Measurements from ENCODE around the gene PDZD2.
A peak's percentile ranks its signal among the peaks of the same experiment; 100 is the strongest.

PDZD2 gene

GRCh38 chr5:31983851-31984250 is 344.9 kb downstream of the PDZD2 start:
- H3K4me3 ChIP-seq (ENCODE audit: control insufficient read depth, low read depth, low read length), result no peak overlapping the region
- peak; percentile 11 for DNase-seq (ENCODE audit: low read depth)
- no peak for TF ChIP-seq CTCF (IDR thresholded peaks at IDR 0.05; ENCODE audit: control insufficient read depth, insufficient read depth, low read depth, low read length, missing control alignments)

- TF ChIP-seq CTCF (IDR thresholded peaks at IDR 0.05; ENCODE audit: control insufficient read depth, insufficient read depth, low read depth, low read length, missing control alignments), result no peak
- no peak overlapping the region for H3K4me3 ChIP-seq (ENCODE audit: control insufficient read depth, low read depth, low read length)
- DNase-seq (ENCODE audit: low read depth), result no peak
Observed at GRCh38 chr5:31984691-31985090, 345.8 kb downstream of the PDZD2 start.

DNA sequence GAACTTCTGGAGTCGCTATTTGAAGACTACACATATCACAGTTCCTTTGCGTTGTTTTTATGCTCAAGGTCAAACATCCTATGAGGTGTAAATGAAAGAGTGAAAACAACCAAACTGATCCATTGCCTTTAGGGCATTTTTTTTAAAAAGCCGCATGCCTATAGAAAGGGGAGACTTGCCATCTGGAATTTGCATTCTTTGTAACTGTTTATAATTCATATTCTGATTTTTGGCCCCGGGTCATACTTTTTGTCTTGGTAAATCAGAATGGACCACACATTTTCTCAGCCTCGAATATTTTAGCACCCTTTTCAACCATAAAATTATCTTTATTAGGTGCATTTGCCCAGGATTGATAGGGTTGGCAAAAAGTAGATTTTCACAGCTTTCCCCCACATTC is 347.2 kb downstream of the PDZD2 start:
- H3K4me3 ChIP-seq (ENCODE audit: control insufficient read depth, low read depth, low read length), result no peak overlapping the region
- TF ChIP-seq CTCF (IDR thresholded peaks at IDR 0.05; ENCODE audit: control insufficient read depth, insufficient read depth, low read depth, low read length, missing control alignments), result no peak

GRCh38 chr5:31987985-31988710 is 349.2 kb downstream of the PDZD2 start:
- no peak for TF ChIP-seq CTCF (IDR thresholded peaks at IDR 0.05; ENCODE audit: control insufficient read depth, insufficient read depth, low read depth, low read length, missing control alignments)
- DNase-seq (ENCODE audit: low read depth), result peak; percentile 95
- no peak overlapping the region for H3K4me3 ChIP-seq (ENCODE audit: control insufficient read depth, low read depth, low read length)

More for the DNA sequence above, 347.2 kb downstream of the PDZD2 start:
- DNase-seq (ENCODE audit: low read depth), result no peak

DNA sequence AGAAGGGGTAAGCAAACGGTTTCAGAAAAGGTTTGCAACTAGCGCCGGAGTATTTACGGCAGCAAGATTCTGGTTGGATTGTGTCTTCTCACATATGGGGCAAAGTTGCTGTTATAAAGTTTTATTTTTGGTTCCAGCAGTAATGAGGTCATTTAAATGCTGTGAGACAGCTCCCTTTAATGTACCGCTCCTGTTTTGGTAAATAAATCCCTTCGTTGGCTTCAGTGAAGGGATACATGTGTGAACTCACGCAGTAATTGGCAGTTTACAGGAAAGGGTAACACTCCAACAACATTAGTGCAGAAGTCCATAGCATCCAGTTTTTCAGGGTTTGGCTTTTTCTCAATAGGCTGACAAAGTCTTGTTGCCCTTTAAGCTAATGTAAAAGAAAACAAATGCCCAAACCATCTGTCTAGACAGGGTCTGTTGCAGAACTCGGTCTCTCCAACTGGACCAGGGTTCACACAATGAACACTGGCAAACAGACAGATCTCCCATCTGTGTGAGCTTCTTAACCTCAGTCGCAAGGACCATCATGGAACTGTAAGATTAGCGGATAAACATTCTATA is 351.2 kb downstream of the PDZD2 start:
- no peak for TF ChIP-seq CTCF (IDR thresholded peaks at IDR 0.05; ENCODE audit: control insufficient read depth, insufficient read depth, low read depth, low read length, missing control alignments)
- no peak overlapping the region for H3K4me3 ChIP-seq (ENCODE audit: control insufficient read depth, low read depth, low read length)
- DNase-seq (ENCODE audit: low read depth), result no peak

GRCh38 chr5:31990701-31991110 is 351.8 kb downstream of the PDZD2 start:
- H3K4me3 ChIP-seq (ENCODE audit: control insufficient read depth, low read depth, low read length), result no peak overlapping the region

More at GRCh38 chr5:31990701-31991110, 351.8 kb downstream of the PDZD2 start:
- DNase-seq (ENCODE audit: low read depth), result peak; percentile 10
- no peak for TF ChIP-seq CTCF (IDR thresholded peaks at IDR 0.05; ENCODE audit: control insufficient read depth, insufficient read depth, low read depth, low read length, missing control alignments)
